NOMO-1 (cell line): ENCODE results near the gene FTSJ1.
"Not testable (repeated sequence)": the region's sequence is repeated elsewhere in the genome, so short reads cannot be mapped to it uniquely, and the experiment has no call there.

ENCODE experiments used
- DNase-seq, 2 experiments: peaks; one replicate each; lab custom pipeline; 2025; ENCODE audit not compliant: unreplicated experiment in 2 of 2; lab: John Stamatoyannopoulos, UW

FTSJ1 gene

DNA sequence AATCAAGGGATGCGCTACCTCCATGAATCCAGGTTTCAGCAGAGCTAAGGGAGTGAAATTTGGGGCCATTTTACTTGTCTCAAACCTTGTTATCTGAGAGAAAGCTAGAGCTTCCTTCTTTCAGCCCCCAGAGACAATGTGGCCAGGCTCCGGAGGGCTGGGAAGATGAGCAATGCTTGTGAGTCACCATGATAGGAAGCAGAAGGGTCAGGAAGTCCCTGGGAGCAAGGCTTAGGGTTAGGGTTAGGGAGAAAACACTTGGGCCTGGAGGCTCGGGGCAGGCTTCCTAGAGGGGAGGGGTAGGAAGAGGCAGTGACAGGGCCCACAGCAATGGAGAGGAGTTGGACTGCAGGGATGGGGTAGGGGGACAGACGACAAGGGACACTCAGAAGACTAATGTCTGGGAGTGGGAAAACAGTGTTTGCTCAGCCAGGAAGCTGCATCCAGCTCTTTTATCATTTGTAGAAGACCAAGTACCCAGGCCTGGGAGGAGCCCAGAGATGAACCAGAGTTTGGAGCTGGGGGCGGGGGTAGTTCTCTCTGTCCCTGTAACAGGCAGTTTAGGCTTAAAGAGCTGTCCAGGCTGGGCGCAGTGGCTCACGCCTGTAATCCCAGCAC, 16.4 kb downstream of the FTSJ1 start:
- DNase-seq = peak in 1 of 2 experiments; percentile 9

DNA sequence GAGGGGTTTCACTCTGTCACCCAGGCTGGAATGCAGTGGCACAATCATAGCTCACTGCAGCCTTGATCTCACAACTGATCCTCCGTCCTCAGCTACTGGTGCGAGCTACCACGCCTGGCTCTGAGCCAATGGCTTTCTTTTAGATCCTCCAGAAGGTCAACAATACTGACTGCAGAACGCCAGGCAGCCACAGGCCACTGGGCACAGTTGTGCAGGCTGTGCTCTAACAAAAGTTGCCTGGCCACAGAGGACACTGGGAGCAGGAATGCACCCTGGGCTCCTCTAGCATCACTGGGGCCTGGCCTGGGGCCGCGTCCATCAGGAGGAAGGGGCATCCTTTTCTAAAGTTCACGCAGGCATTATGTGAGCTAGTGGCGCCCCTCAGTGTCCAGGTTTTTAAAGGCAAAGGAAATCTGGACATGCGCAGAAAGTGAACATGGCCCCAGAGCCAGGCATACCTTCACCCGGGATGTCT, 17.9 kb downstream of the FTSJ1 start:
- DNase-seq = no peak

DNA sequence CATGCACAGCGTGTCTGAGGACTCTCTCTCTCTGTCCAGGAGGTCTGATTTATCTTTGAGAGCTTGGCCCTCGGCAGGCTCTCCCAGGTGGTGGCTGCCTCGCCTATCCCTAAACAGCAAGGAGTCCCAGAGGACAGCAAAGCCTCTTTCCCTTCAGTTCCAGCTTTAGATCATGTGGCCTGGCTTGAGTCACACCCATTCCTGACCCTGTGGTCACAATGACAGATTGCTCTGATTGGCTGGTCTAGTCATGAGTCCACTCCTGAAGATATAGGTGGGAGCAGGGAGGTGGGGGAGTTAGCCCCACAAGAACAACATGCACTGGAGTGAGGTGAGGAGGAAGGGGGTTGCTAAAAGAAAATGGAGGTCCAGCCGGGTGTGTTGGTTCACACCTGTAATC, 20.7 kb downstream of the FTSJ1 start:
- no peak for DNase-seq

DNA sequence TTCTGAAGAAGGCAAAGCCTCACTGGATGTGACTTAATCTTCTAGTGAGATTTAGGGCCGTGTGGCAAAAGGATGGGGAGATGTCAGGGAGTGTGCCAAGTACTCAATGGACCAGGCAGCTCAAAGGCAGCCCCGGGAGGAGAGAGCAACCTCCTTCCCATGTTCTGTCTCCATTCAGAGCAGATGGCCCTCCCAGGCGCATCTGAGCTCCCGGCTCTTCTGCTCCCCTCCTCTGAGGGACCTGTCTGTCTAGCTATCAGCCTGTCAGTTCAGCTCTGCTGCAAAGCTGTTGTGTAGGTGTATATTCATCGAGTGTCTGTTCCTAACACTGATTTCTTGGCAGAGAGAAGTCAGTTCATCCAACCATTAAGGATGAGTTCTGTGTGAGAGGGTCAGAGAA, 21.9 kb downstream of the FTSJ1 start:
- no peak for DNase-seq

DNA sequence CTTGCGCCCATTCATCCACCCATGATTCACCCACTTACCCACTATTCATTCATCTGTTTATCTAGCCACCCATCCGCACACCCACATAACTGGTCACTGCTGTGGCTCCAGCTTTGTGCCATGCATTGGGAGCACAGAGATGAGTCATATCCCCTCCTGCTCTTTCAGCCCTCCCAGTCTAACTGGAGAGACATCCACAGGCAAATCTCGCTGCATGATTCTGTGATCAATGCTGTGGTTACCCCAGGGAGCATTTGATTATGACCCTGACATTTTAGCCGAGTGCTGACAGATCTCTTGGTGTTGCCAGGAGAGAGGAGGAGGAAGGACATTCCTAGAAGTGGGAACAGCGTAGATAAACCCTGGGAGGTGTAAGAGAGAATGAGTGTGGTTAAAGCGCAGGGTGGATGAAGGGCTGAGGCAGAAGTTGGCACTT, 22.4 kb downstream of the FTSJ1 start:
- DNase-seq = no peak

DNA sequence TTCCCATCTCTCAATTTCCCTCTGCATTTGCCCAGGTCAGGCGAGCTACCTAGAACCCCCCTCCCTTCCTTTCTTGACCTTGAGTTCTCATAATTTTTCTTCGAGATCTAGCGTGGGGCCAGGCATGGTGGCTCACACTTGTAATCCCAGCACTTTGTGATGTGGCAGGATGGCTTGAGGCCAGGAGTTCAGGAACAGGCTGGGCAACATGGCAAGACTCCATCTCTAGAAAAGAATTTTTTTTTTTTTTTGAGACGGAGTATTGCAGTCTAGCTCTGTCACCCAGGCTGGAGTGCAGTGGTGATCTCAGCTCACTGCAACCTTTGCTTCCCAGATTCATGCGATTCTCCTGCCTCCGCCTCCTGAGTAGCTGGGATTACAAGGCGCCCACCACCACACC, 28.3 kb downstream of the FTSJ1 start:
- DNase-seq = no peak

DNA sequence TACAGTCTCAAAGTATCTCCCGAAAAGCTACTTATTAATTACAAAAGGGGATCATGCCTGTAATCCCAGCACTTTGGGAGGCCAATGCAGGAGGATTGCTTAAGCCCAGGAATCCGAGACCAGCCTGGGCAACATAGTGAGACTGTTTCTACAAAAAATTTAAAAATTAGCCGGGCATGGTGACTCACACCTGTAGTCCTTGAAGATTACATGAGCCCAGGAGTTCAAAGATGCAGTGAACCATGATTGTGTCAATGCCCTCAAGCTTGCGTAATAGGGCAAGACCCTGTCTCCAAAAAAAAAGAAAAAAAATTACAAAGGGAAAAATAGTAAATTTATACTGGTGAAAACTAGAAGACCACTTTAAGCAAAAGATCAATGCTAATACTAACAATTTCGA, 29.5 kb downstream of the FTSJ1 start:
- DNase-seq = no peak

DNA sequence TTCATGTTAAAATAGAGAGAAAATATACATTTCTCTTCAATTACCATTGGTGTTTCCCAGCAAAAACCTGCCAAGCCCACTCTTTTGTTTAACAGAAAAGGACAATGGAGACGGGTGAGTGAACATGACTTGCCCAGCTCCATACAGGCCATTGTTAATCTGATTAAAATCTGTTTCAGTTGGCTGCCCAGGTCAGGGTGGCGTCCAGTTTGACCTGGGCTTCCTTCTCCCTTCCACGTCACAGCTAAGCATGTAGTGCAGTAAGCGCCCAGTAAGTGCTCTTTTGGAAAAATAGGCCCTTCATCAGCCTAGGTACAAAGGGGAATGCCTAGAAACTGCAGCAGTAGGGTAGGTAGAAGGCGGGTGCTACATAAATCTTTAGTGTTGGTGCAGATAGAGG, 31.2 kb downstream of the FTSJ1 start:
- no peak for DNase-seq

DNA sequence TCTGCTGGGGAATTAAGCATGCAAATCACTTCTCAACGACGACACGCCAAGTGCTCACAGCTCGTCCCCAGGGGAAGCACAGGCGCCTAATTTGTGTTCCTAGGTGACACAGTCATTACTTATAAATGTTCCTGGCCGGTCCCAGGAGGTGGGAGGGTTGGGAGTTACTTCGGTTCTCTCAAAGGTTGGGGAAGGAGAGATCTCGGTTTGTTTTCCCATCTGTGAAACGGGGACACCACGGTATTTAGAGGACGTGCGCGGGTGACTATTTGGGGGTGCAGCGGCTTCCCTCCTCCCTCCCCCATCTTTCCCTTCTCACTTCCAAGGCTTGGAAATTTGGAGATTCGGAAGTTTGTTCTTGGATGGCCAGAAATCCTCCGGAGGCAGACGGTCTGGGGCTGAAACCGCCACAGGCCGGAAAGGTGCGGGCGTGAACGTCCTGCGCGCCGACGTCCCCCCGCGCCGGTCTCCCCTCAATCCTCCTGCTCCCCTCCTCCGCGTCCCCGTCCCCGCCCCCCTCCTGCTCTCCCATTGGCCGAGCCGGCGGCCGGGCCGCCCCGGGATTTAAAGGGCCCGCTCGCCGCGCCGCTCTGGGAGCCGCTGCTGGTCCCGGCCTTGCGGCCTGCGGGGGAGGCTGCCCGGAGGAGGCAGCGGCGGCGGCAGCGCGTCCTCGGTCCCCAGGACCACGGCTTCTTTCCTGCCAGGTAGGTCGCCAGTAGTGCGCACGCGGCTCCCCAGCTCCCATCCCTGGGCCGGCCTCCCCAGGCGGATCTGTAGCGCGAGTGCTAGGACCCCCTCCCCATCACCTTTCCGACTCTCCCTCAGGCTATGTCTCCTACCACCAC, 32.6 kb downstream of the FTSJ1 start, which contains the start of gene PORCN:
PORCN (plus strand) TSS at position 593 of the 845 bp plus-strand sequence. CDS start 829 bp downstream, outside the sequence.
- DNase-seq = peak; percentile 45 to 62

DNA sequence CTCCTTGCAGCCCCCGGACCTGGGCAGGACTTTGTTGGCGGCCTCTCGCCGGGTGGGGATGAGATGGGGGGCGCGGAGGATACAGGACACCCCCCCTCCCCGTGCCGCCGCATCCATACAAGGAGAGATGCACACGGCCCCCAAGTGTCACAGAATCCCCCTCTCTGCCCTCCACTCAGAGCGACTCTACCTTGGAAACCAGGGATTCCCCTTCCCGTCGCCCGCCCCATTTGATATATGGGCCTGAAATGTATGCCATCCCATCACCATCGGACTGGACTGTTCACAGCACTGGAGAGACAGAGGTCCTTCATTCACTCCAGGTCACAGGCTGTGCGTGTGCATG, 33.2 kb downstream of the FTSJ1 start:
- DNase-seq = no peak

DNA sequence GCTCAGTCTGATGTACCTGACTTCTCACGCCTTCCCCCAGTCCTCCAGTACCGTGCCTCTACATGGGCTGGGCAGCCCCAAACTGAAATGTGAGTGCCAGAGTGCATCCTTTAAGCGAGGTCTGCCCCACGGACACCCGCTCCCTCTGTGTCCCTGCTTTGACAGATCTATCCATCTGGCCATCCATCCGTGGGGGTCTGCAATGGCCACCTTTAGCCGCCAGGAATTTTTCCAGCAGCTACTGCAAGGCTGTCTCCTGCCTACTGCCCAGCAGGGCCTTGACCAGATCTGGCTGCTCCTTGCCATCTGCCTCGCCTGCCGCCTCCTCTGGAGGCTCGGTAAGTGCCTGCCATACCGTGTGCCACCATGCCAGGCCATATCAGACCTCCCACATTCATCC, 33.6 kb downstream of the FTSJ1 start:
- DNase-seq = no peak

DNA sequence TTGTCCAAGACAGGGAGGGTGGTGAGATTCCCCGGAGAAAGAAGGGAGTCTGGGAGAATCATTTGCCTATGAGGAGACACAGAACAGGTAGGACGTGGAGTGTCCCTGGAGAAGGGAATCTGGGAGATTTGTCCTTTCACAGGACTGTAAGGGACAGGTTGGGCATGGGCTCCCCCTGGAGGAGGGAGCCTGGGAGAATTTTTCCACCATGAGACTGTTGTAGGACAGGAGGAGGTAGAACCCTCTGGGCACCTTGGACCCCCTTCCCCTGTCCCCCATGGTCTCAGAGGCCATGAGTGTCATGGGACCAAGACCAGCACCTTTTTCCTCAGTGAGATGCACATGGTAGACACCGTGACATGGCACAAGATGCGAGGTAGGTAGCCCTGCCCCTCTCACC, 35.6 kb downstream of the FTSJ1 start:
- no peak for DNase-seq

DNA sequence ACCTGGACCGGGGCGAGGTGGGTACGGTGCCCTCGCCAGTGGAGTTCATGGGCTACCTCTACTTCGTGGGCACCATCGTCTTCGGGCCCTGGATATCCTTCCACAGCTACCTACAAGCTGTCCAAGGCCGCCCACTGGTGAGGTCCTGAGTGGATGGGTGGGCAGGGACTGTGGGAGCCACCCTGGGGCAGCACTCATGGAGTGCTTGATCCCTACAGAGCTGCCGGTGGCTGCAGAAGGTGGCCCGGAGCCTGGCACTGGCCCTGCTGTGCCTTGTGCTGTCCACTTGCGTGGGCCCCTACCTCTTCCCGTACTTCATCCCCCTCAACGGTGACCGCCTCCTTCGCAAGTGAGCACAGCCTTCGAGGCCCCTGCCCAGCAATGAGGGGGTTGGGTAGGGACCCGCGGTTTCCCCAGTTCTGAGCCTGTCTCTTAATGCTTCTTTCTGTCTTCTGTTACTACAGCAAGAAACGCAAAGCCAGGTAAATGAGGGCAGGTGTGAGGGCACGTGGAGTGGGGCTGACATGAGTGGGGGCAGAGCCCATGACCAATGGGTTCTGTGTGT, 36.5 kb downstream of the FTSJ1 start:
- no peak for DNase-seq

DNA sequence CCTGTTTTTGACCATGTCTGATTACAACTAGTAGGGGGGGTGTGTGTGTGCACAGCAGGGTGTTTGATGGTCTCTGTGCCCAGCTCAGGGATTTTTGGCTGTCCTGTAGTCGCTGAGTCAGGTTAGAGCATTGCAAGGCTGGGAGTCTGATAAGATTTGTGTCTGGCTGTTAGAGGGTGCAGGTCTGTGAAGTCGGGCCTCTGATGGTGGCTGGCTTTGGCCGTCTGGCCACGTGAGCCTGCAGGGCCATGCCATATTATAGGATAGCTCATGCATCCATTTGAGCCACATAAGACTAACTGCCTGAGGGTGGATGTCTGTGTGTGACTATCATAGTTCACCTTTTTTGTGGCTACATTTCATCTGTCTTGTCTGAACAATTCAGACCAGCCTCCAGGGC, 37.7 kb downstream of the FTSJ1 start:
- no peak for DNase-seq

DNA sequence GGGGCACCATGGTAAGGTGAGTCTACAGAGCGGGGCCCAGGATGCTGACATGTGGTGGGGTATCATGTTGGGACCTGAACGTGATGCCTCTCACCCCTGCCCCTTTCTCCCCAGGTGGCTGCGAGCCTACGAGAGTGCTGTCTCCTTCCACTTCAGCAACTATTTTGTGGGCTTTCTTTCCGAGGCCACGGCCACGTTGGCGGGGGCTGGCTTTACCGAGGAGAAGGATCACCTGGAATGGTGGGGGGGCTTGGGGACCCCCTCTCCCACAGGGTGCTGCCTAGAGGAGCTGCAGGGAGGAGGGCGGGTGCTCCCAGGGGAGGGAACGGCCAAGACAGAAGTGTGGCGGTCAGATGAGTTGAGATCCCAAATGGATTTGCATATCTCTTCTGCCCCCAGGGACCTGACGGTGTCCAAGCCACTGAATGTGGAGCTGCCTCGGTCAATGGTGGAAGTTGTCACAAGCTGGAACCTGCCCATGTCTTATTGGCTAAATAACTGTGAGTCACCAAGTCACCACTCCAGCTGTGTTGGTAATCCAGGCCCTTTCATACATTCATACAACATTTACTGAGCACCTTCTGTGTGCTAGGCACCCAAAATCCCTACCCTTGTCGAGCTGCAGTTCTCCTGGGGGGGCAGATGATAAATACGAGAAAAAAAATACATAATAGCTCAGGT, 38.3 kb downstream of the FTSJ1 start:
- DNase-seq = no peak

DNA sequence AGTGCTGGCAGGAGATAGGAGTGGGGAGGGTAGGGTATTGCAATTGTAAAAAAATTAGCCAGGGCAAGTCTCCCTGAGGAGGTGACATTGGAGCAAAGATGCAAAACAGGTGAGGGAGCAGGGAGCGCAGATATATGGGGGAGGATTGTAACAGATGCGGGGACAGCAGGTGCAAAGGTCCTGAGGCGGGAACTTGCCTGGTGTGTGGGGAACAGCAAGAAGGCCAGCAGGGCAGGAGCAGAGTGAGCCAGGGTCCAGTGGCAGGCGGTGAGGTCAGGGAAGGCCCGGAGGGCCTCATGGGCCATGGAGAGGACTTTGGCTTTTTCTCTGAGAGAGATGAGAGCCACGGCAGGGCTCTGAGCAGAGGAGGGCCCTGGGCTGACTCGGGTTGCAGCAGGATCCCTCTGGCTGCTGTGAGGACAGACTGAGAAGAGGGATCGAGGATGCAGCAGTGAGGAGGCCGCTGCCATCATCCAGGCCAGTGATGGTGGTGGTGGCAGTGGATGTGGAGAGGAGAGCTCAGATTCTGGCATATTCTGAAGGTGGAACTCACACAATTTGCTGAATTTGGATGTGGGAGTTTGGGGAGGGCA, 39.0 kb downstream of the FTSJ1 start:
- DNase-seq = no peak

DNA sequence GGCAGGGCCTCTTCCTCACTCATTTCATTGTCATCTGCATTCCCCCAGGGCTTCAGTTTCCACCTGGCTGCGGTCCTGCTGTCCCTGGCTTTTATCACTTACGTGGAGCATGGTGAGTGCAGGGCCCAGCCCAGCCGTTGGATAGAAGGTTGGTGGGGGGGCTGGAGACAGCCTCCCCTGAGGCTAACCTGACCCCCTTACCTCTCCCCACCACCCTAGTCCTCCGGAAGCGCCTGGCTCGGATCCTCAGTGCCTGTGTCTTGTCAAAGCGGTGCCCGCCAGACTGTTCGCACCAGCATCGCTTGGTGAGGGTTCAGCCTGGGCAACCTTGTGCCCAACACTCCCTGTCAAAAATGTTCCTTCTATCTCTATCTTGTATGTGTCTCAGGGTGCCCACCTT, 39.8 kb downstream of the FTSJ1 start:
- no peak for DNase-seq

DNA sequence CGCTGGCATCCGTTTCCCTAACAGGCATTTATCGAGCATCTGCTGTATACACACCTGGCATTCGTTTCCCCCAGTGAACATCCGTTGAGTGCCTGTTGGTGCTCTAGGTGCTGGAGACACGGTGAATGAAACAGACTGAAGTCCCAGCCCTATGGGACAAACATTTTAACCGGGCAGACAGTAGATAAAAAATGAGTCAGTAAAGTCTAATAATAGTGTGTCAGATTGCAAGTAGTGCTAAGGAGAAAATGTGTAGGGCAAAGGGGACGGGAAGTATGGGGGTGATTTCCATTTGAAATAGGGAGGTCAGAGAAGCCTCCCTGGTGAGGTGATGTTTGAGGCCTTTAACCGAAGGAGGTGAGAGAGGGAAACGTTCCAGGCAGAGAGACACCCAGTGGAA, 40.3 kb downstream of the FTSJ1 start:
- no peak for DNase-seq

DNA sequence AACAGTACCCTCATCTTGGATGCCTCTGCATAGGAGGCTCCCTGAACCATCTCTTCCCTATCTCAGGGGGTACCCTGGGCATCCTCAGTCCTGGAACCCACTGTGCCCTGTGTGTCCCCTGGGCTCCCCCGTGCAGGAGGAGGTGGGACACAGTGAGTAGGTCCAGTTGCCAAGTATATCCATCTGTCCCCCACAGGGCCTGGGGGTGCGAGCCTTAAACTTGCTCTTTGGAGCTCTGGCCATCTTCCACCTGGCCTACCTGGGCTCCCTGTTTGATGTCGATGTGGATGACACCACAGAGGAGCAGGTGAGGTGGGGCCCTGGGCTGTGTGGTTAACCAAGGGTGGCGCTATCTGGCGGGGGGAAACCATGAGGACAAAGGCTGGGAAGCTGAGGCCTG, 41.0 kb downstream of the FTSJ1 start:
- no peak for DNase-seq

DNA sequence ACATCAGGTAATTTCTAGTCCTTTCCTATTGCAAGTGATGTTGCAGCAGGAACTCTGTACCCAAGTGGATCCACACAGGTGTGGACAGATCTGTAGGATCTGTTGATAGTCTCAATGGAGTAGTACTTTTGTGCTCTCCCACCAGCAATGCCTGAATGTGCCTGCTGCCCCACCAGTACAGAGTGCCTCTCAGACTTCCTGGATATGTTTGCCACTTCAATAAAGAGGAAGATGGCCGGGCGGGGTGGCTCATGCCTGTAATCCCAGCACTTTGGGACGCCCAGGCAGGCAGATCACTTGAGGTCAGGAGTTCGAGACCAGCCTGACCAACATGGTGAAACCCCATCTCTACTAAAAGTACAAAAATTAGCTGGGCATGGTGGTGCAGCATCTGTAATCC, 43.5 kb downstream of the FTSJ1 start:
- DNase-seq = not testable (repeated sequence)

DNA sequence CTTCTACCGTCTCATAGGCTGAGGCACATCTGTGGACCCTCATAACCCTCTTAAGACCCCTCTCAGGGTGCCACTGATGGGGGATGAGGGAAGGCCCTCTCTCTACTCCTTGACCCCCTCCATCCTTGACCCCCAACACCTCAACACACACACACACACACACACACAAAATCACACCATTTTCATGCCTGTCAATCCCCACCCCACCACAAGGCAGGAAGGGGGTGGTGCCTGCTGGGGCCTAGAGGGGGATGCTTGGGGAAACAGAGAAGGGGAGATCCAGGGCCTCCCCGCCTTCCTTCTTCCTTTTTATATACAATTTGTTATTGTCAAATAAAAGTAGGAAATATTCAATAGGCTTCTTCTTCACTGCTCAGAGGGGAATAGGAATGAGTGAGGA, 44.5 kb downstream of the FTSJ1 start:
- no peak for DNase-seq
